GM19328 (cell line): Measurements from ENCODE around the gene CHMP1B.

Experiments
- ATAC-seq: cut with Tn5 transposase; IDR thresholded peaks from one replicate; pipeline ENCODE4 v1.9.1; 2021; ENCODE audit warnings: mild to moderate bottlenecking, moderate library complexity; ENCODE audit not compliant: unreplicated experiment

Gene CHMP1B

GRCh38 chr18:11901826-11902438 is 50.7 kb downstream of the CHMP1B start:
- ATAC-seq: no peak

DNA sequence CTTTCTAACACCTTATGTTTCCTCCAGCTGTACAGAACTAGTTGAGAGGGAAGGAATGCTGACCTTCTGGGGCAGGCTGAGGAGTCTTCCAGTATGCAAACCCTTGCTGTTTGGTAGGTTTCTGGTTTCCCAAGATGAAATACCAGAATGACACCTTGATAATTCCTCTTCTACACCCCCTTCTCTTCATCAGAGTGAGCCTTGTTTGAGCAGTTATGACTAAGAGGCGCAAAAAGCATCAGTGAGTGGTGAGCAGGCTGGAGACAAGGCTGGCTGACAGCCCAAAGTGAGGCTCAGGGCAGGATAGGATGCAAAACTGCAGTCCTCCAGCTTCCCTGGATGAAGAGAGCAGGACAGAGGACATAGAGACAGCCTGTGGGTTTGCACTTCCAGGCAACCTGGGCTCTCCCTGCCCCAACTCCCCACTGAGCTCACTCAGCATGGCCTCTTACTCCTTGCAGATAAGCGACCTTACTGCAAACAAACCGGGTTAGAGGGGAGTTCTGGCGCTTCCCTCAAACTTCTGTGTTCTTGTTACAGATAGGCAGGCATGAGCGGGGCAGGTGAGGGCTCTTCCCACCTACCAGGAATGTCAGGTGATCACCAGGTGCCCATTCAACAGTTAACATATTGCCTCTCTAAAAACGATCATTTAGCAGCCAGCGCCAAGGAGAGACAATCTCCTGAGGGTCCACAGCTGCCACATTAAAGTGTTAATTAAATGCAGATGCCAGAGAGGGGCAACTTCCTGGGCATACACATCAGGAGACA is 51.5 kb downstream of the CHMP1B start:
- ATAC-seq: no peak
